K562 (cell line): ENCODE data around the gene DOCK4.

Experiments
- CHD2 ChIP-seq: IDR thresholded peaks from 2 replicates; pipeline ENCODE4 v1.6.1; 2011; ENCODE audit warnings: low read depth, low read length
- CTCF ChIP-seq, 3 experiments: IDR thresholded peaks in 2 of 3; conservative IDR thresholded peaks in 1 of 3; 2 replicates each; pipeline ENCODE4 v1.5.1; 2011 to 2012; ENCODE audit warnings: low read length in 3 of 3, mild to moderate bottlenecking in 3 of 3, control low read depth in 2 of 3, improper control_type of control experiment in 1 of 3, inconsistent platforms in 1 of 3, low read depth in 1 of 3, mixed read lengths in 1 of 3, moderate library complexity in 1 of 3; ENCODE audit not compliant: insufficient read depth in 2 of 3
- FOS ChIP-seq: IDR thresholded peaks from 3 replicates; pipeline ENCODE4 v1.6.1; 2011; ENCODE audit not compliant: insufficient read length; ENCODE audit errors: extremely low read depth
- MAX ChIP-seq: sonication (generic); formaldehyde crosslinking; IDR thresholded peaks from 2 replicates; pipeline ENCODE4 v1.9.0; 2022; ENCODE audit warnings: mild to moderate bottlenecking, missing genetic modification reagents
- MBD2 ChIP-seq: sonication (generic); IDR thresholded peaks from 2 replicates; pipeline ENCODE4 v1.6.1; 2016; ENCODE audit warnings: low read depth, borderline replicate concordance
- NFYB ChIP-seq: IDR thresholded peaks from 2 replicates; pipeline ENCODE4 v1.6.1; 2011; ENCODE audit warnings: mild to moderate bottlenecking, moderate library complexity; ENCODE audit not compliant: insufficient read length; ENCODE audit errors: extremely low read depth
- NR0B1 ChIP-seq: fragments of 450-650 bp; IDR thresholded peaks from one replicate; pipeline ENCODE4 v1.6.1; 2018; ENCODE audit warnings: mild to moderate bottlenecking, moderate library complexity; ENCODE audit not compliant: partially characterized antibody
- RREB1 ChIP-seq: fragments of 250-450 bp; sonication (Bioruptor Pico); IDR thresholded peaks from 2 replicates; pipeline ENCODE4 v1.4.0; 2020
- SAFB2 ChIP-seq: fragments of 200-400 bp; formaldehyde crosslinking; IDR thresholded peaks from 2 replicates; pipeline ENCODE4 v1.6.1; 2018; ENCODE audit warnings: borderline replicate concordance, low read length, low read depth, moderate library complexity; ENCODE audit not compliant: severe bottlenecking
- ZKSCAN8 ChIP-seq: fragments of 200-800 bp; sonication (Bioruptor generic); IDR thresholded peaks from 2 replicates; pipeline ENCODE4 v1.6.1; 2016; ENCODE audit warnings: missing genetic modification characterization, missing compliant biosample characterization
- ZNF609 ChIP-seq: sonication (generic); formaldehyde crosslinking; IDR thresholded peaks from 2 replicates; pipeline ENCODE4 v1.8.1; 2023; ENCODE audit warnings: missing genetic modification reagents, mild to moderate bottlenecking, borderline replicate concordance
- ZNF830 ChIP-seq: fragments of 250-450 bp; sonication (Bioruptor Pico); IDR thresholded peaks from 2 replicates; pipeline ENCODE4 v1.5.0; 2021; ENCODE audit warnings: mild to moderate bottlenecking
- TF ChIP-seq, protein P1 (sequence below): fragments of 250-450 bp; sonication (Bioruptor Pico); IDR thresholded peaks from 2 replicates; pipeline ENCODE4 v1.5.1; 2021; ENCODE audit warnings: mild to moderate bottlenecking
- TF ChIP-seq, protein P2 (sequence below): sonication (generic); formaldehyde crosslinking; IDR thresholded peaks from 2 replicates; pipeline ENCODE4 v1.8.1; 2023; ENCODE audit warnings: mild to moderate bottlenecking, missing genetic modification reagents, moderate library complexity

DNA sequence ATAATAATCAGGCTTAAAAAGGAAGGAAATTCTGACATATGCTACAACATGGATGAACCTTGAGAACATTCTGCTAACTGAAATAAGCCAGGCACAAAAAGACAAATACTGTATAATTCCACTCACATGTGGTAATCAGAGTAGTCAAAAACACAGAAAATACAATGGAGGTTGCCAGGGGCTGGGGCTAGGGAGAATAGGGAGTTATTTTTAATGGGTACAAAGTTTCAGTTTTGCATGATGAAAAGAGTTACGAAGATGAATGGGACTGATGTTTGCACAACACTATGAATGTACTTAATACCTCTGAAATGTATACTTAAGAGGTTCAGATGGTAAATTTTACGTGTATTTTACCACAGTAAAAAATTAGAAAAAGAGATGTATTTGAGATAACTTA is 145.6 kb downstream of the DOCK4 start:
- TF ChIP-seq MAX (no peak), FOS (no peak), CTCF (IDR thresholded peaks at IDR 0.05 in 2 of 3, conservative IDR thresholded peaks at IDR 0.05 in 1 of 3; ENCODE audit: insufficient read depth in 2 of 3, low read depth in 1 of 3, low read length in 3 of 3) (no peak), RREB1 (CRISPR knock-in tag) (no peak), MBD2 (no peak), CHD2 (no peak), SAFB2 (no peak), ZNF830 (CRISPR knock-in tag) (no peak), ZNF609 (CRISPR knock-in tag) (no peak), NR0B1 (no peak), NFYB (no peak), ZKSCAN8 (CRISPR knock-in tag) (no peak)
- TF ChIP-seq, protein P1, sequence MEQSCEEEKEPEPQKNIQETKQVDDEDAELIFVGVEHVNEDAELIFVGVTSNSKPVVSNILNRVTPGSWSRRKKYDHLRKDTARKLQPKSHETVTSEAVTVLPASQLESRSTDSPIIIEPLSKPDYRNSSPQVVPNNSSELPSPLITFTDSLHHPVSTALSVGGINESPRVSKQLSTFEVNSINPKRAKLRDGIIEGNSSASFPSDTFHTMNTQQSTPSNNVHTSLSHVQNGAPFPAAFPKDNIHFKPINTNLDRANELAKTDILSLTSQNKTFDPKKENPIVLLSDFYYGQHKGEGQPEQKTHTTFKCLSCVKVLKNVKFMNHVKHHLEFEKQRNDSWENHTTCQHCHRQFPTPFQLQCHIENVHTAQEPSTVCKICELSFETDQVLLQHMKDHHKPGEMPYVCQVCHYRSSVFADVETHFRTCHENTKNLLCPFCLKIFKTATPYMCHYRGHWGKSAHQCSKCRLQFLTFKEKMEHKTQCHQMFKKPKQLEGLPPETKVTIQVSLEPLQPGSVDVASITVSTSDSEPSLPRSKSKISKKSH = no peak
- TF ChIP-seq, protein P2, sequence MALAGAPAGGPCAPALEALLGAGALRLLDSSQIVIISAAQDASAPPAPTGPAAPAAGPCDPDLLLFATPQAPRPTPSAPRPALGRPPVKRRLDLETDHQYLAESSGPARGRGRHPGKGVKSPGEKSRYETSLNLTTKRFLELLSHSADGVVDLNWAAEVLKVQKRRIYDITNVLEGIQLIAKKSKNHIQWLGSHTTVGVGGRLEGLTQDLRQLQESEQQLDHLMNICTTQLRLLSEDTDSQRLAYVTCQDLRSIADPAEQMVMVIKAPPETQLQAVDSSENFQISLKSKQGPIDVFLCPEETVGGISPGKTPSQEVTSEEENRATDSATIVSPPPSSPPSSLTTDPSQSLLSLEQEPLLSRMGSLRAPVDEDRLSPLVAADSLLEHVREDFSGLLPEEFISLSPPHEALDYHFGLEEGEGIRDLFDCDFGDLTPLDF (CRISPR knock-in tag) = no peak
